GM10248 (cell line): ENCODE results near the gene GHRH.

Source experiments
- CTCF ChIA-PET: fragments of 300-600 bp; sonication (Branson Sonifier 250); formaldehyde crosslinking; extraction: SDS; loops from one replicate; lab custom pipeline; 2021; ENCODE audit warnings: antibody characterized with exemption; lab: Yijun Ruan, JAX
- POLR2A ChIA-PET: fragments of 350-650 bp; sonication (Branson Sonifier 250); formaldehyde crosslinking; extraction: SDS; loops from one replicate; lab custom pipeline; 2020; ENCODE audit warnings: antibody characterized with exemption; lab: Yijun Ruan, JAX
- DNase-seq: peaks from one replicate; pipeline ENCODE4 v3.0.0; 2012; ENCODE audit errors: extremely low spot score
- TF ChIP-seq, protein P1 (sequence below): IDR thresholded peaks from 2 replicates; pipeline ENCODE4 v1.5.1; 2012; ENCODE audit warnings: mild to moderate bottlenecking, low read depth; ENCODE audit errors: extremely low read depth, missing control alignments, control extremely low read depth

Gene GHRH

DNA sequence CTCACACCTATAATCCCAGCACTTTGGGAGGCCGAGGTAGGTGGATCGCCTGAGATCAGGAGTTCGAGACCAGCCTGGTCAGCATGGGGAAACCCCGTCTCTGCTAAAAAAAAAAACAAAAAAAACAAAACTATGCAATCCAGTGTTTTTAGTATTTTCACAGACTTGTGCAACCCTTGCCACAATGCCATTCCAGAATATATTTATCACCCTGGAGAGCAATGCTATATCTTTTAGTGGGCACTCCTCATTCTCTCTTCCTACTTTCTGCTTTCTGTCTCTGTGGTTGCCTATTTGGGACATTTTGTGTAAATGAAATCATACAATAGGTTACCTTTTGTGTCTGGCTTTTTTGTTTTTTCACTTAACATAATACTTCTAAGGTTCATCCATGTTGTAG is 43.2 kb downstream of the GHRH start:
- TF ChIP-seq, protein P1, sequence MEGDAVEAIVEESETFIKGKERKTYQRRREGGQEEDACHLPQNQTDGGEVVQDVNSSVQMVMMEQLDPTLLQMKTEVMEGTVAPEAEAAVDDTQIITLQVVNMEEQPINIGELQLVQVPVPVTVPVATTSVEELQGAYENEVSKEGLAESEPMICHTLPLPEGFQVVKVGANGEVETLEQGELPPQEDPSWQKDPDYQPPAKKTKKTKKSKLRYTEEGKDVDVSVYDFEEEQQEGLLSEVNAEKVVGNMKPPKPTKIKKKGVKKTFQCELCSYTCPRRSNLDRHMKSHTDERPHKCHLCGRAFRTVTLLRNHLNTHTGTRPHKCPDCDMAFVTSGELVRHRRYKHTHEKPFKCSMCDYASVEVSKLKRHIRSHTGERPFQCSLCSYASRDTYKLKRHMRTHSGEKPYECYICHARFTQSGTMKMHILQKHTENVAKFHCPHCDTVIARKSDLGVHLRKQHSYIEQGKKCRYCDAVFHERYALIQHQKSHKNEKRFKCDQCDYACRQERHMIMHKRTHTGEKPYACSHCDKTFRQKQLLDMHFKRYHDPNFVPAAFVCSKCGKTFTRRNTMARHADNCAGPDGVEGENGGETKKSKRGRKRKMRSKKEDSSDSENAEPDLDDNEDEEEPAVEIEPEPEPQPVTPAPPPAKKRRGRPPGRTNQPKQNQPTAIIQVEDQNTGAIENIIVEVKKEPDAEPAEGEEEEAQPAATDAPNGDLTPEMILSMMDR, result no peak
- no peak for DNase-seq
- POLR2A ChIA-PET, result no interaction called here
- CTCF ChIA-PET, result interaction anchor here (1.0 to 2.1 kb wide), 3 partner anchors 18 to 27 kb away, joined by 4 to 6 read pairs (median 5); no protein-coding TSS in a partner anchor

DNA sequence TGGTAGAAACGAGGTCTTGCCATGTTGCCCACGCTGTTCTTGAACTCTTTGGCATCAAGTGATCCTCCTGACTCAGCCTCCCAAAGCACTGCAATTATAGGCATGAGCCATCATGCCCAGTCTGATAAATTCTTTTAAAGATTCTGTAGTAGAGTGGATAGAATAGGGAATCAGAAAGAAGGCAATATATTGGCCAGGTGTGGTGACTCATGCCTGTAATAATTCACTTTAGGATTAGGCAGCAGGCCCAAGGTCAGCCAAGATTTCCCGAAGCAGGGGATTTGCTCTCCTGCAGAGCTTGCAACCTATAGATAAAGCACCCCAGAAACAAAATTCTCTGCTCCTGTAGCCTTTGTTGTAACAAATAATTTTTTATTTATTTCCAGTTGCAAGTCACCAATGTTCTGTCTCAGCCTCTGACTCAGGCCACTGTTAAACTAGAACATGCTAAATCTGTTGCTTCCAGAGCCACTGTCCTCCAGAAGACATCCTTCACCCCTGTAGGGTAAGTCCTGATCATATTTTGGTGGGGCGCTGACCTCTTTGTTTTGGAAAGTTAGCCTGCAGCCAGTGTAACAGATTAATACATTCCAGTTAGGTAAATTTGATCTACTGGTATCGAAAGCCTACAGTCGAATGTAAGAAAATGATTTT is 51.8 kb downstream of the GHRH start:
- ChIA-PET POLR2A (no interaction called here), CTCF (interaction anchor here (1.4 to 7.3 kb wide), 2 partner anchors 14 to 114 kb away, joined by 6 to 44 read pairs; partner anchors contain the start of gene RBL1)
- no peak for DNase-seq
- TF ChIP-seq, protein P1, result no peak

DNA sequence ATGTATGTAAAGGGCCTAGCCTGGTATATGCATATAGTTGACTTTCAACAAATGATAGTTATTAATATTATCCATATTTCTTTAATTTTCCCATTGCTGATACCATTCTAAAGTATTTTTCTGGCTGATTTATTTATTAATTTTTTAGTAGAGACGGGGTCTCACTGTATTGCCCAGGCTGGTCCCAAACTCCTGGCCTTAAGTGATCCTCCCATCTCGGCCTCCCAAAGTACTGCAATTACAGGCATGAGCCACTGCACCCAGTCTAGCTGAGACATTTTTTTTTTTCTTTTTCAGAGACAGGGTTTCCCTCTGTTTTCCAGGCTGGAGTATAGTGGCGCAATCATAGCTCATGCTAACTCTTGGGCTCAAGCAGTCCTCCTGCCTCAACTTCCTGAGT is 52.4 kb downstream of the GHRH start:
- TF ChIP-seq, protein P1, result no peak
- CTCF ChIA-PET, result interaction anchor here (1.4 to 7.3 kb wide), 2 partner anchors 13 to 114 kb away, joined by 6 to 44 read pairs; partner anchors contain the start of gene RBL1
- POLR2A ChIA-PET, result no interaction called here
- DNase-seq, result no peak

DNA sequence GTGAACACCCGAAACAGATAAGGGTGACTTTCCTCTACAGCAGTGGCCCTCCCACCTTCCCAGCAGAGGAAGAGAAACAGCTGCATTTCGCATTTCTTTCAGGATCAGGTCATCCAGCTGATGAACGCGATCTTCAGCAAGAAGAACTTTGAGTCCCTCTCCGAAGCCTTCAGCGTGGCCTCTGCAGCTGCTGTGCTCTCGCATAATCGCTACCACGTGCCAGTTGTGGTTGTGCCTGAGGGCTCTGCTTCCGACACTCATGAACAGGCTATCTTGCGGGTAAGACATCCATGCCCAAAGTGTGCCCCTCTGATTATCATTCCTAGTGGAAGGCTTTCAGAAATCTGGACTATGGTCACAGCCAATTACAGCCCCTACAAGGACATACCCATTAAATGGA is 54.4 kb downstream of the GHRH start:
- ChIA-PET CTCF (no interaction called here), POLR2A (no interaction called here)
- DNase-seq, result no peak
- TF ChIP-seq, protein P1, result no peak

DNA sequence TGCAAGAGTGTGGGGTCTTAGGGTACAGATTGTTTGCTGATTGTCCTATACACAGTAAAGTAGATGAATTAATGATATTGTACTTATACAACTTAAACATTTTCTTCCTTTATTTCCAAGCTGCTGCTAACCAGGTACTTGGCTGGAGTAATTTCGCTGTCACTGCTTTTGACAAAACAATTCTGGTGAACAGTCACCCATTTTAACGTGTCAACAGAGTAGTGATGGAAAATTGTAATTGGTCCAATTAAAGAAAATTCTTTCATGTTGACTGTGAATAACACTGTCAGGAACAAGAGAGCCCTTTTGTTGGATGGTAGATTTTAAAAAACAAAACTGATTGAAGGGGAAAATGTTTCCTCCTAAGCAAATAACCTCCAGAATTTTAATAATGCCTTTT is 55.8 kb downstream of the GHRH start:
- ChIA-PET POLR2A (no interaction called here), CTCF (interaction anchor here (1.3 to 1.4 kb wide), 3 partner anchors 10 to 17 kb away, joined by 3 to 8 read pairs (median 3); no protein-coding TSS in a partner anchor)
- DNase-seq, result no peak
- TF ChIP-seq, protein P1, result no peak

DNA sequence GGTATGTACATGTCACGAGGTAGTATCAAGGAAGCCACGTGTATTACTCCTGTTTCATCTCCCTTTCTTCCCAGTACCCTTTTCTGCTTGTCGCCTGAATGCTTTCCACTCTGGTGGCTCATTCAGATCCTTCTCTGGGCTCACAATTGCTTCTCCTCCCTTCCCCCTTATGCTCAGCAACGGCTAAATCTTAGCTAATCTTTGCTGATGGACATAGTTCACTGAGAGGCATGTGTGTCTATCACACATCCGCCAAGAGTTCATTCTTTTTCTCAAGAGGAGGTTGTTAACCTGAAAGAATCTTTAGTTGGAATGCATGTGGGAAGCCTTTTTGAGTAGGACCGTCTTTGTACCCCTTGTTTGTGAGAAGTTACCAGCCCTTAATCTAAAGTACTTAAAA is 56.5 kb downstream of the GHRH start:
- no peak for DNase-seq

More for the DNA sequence above, 56.5 kb downstream of the GHRH start:
- TF ChIP-seq, protein P1, result no peak
- POLR2A ChIA-PET, result no interaction called here
- CTCF ChIA-PET, result interaction anchor here (0.7 to 1.4 kb wide), 7 partner anchors 9 to 330 kb away, joined by 3 to 8 read pairs (median 3); no protein-coding TSS in a partner anchor
